DLD1 (cell line): ENCODE results near the gene COX4I1.

Source experiments
- in situ Hi-C: cut with HindIII; loops from 2 replicates; pipeline ENCODE4 v1.10.0; 2017; ENCODE audit warnings: low sequenced_read_pairs

COX4I1 gene

GRCh38 chr16:85765767-85766166 is 33.7 kb upstream of the COX4I1 start:
- in situ Hi-C loops = no loop called here

- in situ Hi-C loops = no loop called here
Measured at GRCh38 chr16:85767531-85767930, 32.0 kb upstream of the COX4I1 start.

GRCh38 chr16:85768199-85768598 is 31.3 kb upstream of the COX4I1 start:
- in situ Hi-C loops = no loop called here

DNA sequence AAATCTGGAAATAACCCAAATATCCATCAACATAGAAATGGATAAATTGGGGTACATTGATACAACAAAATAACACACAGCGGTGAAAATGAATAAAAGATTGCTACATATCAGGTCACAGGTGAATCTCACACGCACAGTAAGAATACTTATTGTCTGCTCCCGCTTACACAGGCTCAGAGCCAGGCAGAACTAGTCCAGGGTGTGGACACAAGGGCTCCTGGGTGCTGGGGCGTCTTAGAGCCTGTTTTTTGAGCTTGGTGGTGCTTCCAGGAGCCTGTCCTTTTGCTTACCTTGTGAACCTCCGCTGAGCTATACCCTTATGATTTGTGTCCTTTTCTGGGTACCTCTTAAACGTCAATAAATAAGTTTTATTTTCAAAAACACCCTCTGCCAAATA is 28.8 kb upstream of the COX4I1 start:
- in situ Hi-C loops = no loop called here

- in situ Hi-C loops = no loop called here
Measured at GRCh38 chr16:85773044-85773443, 26.5 kb upstream of the COX4I1 start.

DNA sequence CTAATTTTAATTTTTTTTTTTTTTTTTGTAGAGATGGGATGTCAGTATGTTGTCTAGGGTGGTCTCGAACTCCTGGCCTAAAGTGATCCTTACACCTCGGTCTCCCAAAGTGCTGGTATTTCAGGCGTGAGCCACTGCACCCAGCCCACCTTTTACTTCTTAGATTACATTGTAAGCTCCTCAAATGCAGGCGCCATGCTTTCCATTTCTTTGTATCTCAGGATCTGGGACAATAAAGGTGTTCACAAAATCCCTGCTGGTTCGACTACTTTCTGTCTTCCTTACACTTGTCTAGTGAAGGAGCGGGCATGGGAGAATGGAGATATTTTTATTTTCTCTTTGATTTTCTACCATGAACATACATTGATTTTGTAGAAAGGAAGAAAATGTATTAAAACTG is 25.4 kb upstream of the COX4I1 start:
- in situ Hi-C loops = no loop called here

DNA sequence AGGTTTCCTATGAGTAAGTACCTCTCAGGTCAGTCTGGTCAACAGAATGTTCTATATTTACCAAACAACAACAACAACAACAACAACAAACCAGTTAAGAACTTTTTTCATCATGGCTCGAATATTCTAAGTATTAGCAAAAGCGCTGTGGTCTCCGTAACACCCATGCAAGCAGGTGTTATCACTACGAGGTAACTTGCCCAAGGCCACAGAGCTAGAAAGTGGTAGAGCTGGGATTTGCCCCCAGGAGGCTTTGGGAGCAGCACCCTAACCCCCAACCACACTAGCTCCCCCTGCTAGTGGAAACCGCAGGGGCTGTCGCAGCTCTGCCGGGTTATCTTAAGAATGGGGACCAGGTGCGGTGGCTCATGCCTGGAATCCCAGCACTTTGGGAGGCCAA is 24.7 kb upstream of the COX4I1 start:
- in situ Hi-C loops = no loop called here

DNA sequence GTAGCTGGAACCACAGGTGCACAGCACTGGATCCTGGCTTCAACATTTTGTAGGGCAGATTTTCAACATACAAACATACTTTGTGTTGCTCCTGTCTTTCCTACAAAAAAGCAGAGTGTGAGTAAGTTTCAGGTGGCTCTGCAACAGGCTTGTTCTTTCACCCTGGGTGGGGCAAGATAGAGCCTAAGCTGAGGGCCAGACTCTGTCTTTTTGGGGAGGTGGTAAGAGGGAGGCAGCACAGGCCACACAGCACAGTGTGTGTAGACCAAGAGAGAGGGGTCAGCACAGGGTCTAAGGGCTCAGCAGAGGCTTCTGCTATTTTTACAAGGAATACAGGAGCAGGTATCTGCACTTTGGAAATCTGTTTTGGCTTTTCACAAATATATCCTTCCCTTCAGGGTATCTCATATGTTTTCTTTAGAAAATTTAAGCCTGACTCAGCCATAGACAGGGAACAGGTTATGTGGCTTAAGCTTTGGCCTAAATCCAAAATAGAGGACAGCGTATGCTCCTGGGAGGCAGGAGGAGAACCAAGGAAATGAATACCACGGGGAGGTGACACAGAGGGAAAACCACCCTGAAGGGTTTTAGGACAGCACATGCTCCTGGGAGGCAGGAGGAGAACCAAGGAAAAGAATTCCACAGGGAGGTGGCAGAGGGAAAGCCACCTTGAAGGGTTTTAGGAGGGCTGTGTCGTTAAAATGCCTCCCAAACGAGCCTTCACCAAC is 21.7 kb upstream of the COX4I1 start:
- in situ Hi-C loops = no loop called here

DNA sequence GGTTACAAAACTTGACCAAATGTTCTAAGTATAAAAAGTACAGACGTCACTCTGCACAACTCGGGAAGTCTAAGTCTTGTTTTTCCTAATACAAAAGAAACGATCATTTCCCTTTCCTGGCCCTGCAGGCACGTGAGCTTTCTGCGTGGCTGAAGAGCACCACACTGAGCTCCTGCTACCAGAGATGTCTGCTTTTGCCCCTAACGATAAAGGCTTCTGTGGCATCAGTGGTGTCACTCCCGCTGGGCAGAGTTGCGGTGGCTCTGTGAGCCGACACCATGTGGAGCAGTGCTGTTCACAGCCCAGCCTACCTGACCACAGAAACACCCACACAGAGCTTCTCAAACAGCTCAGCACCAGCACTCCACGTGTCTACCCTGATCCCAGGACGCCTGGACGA is 20.6 kb upstream of the COX4I1 start:
- in situ Hi-C loops = no loop called here

DNA sequence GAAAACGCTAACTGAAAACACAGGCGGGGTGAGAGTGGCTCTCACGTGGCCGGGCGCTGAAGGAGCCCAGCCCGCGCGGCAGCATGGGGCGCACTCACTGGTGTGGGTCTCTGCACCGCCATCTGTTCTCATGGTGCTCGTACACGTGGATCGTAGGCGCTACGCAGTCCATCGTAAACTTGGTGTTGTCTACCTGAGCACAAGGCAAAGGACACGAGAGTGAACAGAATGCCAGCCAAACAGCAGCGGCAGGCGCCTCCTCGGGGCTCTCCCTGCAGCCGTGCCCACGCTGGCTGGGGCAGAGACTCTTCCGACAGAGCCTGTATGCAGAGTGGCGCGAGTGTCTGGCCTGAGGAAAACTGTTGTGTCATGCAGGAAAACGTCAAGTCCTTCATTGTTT is 19.2 kb upstream of the COX4I1 start:
- in situ Hi-C loops = no loop called here

DNA sequence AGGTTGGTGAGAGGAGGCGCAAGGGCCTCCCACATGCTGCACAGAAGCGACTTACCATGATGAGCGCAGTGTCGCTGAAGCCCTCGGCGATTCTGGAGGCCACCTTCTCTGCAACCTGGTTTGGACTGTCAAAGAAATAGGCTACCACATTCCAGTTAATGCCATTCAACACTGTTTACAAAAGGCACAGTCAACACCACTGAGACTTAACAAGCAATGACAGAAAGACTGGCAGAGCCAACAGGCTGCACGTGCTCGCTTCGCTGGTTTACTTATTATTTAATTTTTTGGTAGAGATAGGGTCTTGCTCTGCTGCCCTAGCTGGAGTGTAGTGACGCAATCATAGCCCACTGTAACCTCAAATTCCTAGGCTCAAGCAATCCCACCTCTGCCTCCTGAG is 18.3 kb upstream of the COX4I1 start:
- in situ Hi-C loops = no loop called here

GRCh38 chr16:85781695-85782370 is 17.7 kb upstream of the COX4I1 start:
- in situ Hi-C loops = no loop called here

DNA sequence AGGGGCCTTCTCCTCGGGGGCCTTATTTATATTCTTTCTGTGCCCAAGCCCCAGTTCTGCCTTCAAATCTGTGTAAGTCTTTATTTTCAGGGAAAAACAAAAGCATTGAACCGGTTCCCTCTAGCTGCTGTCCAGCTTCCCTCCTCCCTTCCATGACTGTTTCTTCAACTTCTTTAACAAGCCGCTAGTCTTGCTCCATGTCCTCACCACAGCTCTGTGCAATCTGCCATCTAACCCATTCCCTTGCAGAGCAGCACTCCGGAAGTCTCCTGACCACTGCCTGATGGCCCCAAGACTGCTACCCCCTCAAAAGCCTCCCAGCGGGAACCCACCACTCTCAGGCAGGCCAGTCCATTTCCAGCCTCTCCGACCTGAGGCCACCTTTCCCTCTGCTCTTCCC is 17.0 kb upstream of the COX4I1 start:
- in situ Hi-C loops = no loop called here

- in situ Hi-C loops = no loop called here
Measured at GRCh38 chr16:85783441-85783840, 16.1 kb upstream of the COX4I1 start.

GRCh38 chr16:85784813-85785212 is 14.7 kb upstream of the COX4I1 start:
- in situ Hi-C loops = no loop called here

DNA sequence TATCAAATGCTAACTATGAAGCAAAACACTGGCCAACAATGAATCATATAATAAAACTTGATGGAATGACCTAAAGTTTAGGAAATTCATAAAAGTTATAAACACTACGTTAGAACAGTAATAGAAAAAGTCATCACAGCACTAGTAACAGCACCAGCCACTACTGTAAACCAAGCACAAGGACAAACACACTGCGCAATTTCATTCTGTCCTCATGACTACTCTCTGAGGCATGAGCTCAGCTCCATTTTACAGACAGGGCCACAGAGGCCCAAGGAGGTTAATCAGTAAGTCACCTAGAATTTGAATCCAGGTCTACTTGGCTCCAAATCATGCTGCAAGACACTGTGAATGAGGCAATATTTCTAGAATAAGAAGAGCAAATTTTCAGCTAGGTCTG is 13.6 kb upstream of the COX4I1 start:
- in situ Hi-C loops = no loop called here

GRCh38 chr16:85788819-85789218 is 10.7 kb upstream of the COX4I1 start:
- in situ Hi-C loops = no loop called here

DNA sequence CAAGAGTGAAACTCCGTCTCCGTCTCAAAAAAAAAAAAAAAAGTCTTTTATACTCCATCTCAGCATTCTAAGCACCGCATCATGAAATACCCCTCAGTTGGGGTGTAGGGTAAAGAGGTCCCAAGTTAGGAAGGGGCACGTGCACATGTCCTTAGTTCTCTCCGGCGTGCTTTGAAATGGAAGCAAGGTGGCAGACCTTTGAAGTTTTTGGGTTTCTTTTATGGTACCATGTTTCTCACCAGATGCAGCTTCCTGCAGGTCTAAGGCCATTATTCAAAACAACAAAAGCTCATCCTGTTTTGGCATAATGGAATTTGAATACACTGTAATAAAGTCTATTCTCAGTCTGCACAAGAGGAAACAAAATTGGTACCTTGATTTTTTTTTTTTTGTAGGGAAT is 9.7 kb upstream of the COX4I1 start:
- in situ Hi-C loops = no loop called here

GRCh38 chr16:85793662-85794298 is 5.7 kb upstream of the COX4I1 start:
- in situ Hi-C loops = no loop called here

GRCh38 chr16:85794696-85795095 is 4.8 kb upstream of the COX4I1 start:
- in situ Hi-C loops = no loop called here

DNA sequence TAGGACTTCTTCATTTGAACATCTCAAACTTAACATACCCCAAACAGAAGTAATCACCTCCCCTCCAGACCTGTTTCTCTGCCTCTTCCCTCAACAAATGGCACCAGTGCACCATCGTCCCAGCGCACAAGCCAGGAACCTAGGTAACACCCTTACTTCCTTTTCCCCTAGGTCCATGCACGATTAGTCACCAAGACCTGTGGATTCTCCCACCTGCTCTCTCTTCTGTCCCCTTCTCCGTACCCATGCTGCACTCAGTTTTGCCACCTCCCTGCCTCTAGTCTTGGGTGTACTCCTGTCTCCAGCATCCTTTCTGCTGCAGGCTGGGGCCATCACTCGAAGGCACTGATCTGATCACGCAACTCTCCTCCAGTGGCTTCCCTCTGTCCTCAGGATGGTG is 3.3 kb upstream of the COX4I1 start:
- in situ Hi-C loops = no loop called here

- in situ Hi-C loops = no loop called here
Measured at GRCh38 chr16:85796599-85796998, 2.9 kb upstream of the COX4I1 start.
